ENCODE results near the gene SDK2.

The SDK2 gene

DNA sequence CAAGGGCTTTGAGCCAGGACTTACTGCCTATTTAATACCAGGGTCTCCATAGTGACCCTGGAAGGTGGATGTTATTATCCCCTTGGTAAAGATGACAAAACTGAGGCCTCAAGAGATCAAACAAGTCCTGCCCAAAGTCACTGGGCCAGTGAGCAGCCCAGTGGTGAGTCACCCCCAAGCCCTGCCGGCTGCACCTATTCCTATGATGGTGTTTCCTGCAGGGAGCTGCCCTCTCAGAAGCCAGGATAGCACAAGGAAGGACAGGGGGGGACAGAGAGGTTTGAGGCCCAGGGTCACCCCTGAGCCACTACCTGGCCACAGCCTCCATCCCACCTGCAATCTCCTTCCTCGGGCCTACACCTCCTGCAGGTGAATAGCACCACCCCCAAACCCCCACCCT is 90.9 kb downstream of the SDK2 start:
- in situ Hi-C loops (cut with MboI; ENCODE audit: low pct_unique_long_range_greater_than_20kb, low sequenced_read_pairs, unreplicated experiment), result no loop called here
- no peak for DNase-seq (ENCODE audit: low spot score)
- TF ChIP-seq CTCF (IDR thresholded peaks at IDR 0.05; ENCODE audit: extremely low read depth, insufficient read depth, missing control alignments), result no peak

DNA sequence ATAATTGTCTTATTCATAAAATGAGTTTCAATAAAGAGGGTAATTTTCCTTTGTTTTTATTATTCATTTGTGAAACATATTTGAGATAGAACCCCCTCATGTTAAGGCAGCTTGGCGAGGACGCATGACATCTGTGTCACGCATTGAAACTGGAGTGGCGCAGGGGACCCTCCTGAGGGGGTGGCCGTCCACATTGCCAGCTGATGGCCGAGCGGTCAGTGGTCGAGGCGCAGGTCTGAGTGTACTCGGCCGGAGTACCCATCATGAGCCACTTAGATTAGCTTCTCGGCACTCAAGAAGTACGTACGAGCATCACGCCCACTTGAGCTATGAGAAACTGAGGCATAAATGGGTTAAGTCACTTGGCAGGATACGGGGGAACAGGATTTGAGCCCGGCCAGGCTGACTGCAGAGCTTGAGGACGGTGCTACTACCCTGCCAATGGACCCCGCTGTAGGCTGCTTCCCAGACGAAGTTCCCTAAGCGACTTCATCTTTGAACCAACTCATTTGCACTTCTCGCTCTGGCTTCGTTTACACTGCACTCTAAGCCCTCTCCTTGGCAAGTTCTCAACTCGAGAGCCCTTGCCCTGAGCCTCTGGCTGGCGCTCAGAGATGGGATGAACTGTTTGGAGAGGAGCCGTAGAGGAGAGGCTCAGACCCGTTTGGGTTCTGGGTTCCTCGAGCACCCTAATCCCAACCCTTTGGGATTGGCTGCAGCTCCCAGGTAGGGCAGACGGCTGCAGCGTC is 91.8 kb downstream of the SDK2 start:
- no peak for DNase-seq (ENCODE audit: low spot score)
- no peak for TF ChIP-seq CTCF (IDR thresholded peaks at IDR 0.05; ENCODE audit: extremely low read depth, insufficient read depth, missing control alignments)
- in situ Hi-C loops (cut with MboI; ENCODE audit: low pct_unique_long_range_greater_than_20kb, low sequenced_read_pairs, unreplicated experiment), result no loop called here

DNA sequence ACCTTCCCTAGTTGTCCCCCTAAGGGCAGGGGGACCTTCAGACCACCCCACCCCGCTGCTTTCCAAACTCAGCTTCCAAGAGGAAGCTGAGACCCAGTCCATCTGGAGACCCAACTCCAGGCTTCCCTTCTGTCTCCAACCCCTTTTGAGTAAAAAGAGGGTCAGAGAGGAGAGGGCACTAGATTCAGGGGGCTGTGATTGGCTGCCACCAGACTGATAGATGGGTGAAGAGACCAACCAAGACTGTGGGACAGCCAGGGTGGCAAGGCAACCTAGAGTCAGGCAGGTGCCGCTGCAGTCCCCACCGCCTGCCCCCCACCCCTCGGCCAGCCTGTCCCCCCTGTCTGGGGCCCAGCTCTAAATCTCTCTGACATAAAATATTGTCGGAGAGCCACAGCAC is 92.5 kb downstream of the SDK2 start:
- TF ChIP-seq CTCF (IDR thresholded peaks at IDR 0.05; ENCODE audit: extremely low read depth, insufficient read depth, missing control alignments), result no peak
- in situ Hi-C loops (cut with MboI; ENCODE audit: low pct_unique_long_range_greater_than_20kb, low sequenced_read_pairs, unreplicated experiment), result no loop called here
- peak; percentile 55 for DNase-seq (ENCODE audit: low spot score)

- no peak for TF ChIP-seq CTCF (IDR thresholded peaks at IDR 0.05; ENCODE audit: extremely low read depth, insufficient read depth, missing control alignments)
- no peak for DNase-seq (ENCODE audit: low spot score)
- in situ Hi-C loops (cut with MboI; ENCODE audit: low pct_unique_long_range_greater_than_20kb, low sequenced_read_pairs, unreplicated experiment), result no loop called here
These were observed 93.1 kb downstream of the SDK2 start for GRCh38 chr17:73551144-73551543.

DNA sequence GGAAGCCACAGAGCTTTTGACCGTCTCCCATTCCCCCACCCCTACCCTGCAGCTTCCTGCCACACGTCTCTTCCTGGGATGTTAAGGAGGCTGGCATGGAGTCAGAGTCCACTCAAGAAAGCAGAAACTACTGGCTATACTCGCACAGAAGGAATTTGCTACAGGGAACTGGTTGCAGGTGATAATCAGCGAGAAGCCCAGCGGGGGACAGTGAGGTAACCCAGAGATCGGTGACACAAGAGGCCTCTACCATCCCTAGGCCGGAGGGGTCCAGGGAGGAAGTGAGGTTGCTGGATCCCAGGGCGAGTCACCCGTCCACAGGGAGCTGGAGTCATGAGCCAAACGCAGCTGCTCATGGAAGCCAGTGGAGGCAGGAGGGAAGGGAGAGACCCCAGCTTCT is 93.7 kb downstream of the SDK2 start:
- in situ Hi-C loops (cut with MboI; ENCODE audit: low pct_unique_long_range_greater_than_20kb, low sequenced_read_pairs, unreplicated experiment), result no loop called here
- TF ChIP-seq CTCF (IDR thresholded peaks at IDR 0.05; ENCODE audit: extremely low read depth, insufficient read depth, missing control alignments), result no peak
- no peak for DNase-seq (ENCODE audit: low spot score)

GRCh38 chr17:73549841-73550430 is 94.3 kb downstream of the SDK2 start:
- DNase-seq (ENCODE audit: low spot score), result no peak
- TF ChIP-seq CTCF (IDR thresholded peaks at IDR 0.05; ENCODE audit: extremely low read depth, insufficient read depth, missing control alignments), result no peak
- in situ Hi-C loops (cut with MboI; ENCODE audit: low pct_unique_long_range_greater_than_20kb, low sequenced_read_pairs, unreplicated experiment), result no loop called here

Data from GM13977 (cell line).